Gastroesophageal sphincter (tissue), 4 donors: ENCODE results near the gene CTIF. TPM values are rescaled to one million over a fixed set of nuclear protein-coding genes. Genes with fewer than 3 reads are reported as not detected.

Experiments
- ATAC-seq: fragments of 150-250 bp; one replicate; pipeline ENCODE4 v1.9.1; 2016; ENCODE audit warnings: mild to moderate bottlenecking, moderate library complexity
- H3K27ac ChIP-seq, 4 donors: fragments of 200-600 bp; sonication (generic) in 3 of 4; 1 replicate in 3 of 4; 2 replicates in 1 of 4; pipeline ENCODE4 v1.5.1; 2016 to 2019
- H3K27me3 ChIP-seq: fragments of 200-600 bp; sonication (generic); one replicate; pipeline ENCODE4 v1.5.1; 2019
- H3K36me3 ChIP-seq, 2 donors: fragments of 200-600 bp; sonication (generic); one replicate each; pipeline ENCODE4 v1.5.1; 2019; ENCODE audit warnings: control low read depth in 1 of 2
- H3K4me1 ChIP-seq, 3 donors: fragments of 200-600 bp; sonication (generic); 1 replicate in 2 of 3; 2 replicates in 1 of 3; pipeline ENCODE4 v1.5.1; 2016 to 2019; ENCODE audit warnings: control low read depth in 2 of 3
- H3K4me3 ChIP-seq, 2 donors: fragments of 200-600 bp; sonication (generic); one replicate each; pipeline ENCODE4 v1.5.1; 2019; ENCODE audit warnings: mild to moderate bottlenecking in 1 of 2, moderate library complexity in 1 of 2
- H3K9me3 ChIP-seq, 3 donors: fragments of 200-600 bp; sonication (generic); one replicate each; pipeline ENCODE4 v1.5.1; 2017 to 2019; ENCODE audit warnings: control low read depth in 2 of 3
- EP300 ChIP-seq: sonication (generic); formaldehyde crosslinking; IDR thresholded peaks from one replicate; pipeline ENCODE4 v1.6.1; 2017; ENCODE audit warnings: antibody characterized with exemption, mild to moderate bottlenecking
- POLR2A ChIP-seq, 2 donors: fragments of 450-650 bp; IDR thresholded peaks; one replicate each; pipeline ENCODE4 v1.6.1; 2017; ENCODE audit warnings: antibody characterized with exemption in 2 of 2, mild to moderate bottlenecking in 2 of 2, moderate library complexity in 1 of 2
- POLR2AphosphoS5 ChIP-seq: sonication (generic); formaldehyde crosslinking; IDR thresholded peaks from one replicate; pipeline ENCODE4 v1.6.1; 2017; ENCODE audit warnings: antibody characterized with exemption
- WGBS, 2 donors: methylation state at CpG; one replicate each; pipeline ENCODE4 v1.1.5; 2018; ENCODE audit warnings: low coverage in 1 of 2; 5-methylcytosine and 5-hydroxymethylcytosine counted together
- total RNA-seq, 4 donors: library from RNA; depleted of rRNA; stranded (reverse); fragments of >200 nt; gene quantifications; one replicate each; pipeline ENCODE4 v1.1.0, GENCODE V29; 2016
- TF ChIP-seq, protein P1 (sequence below), 4 experiments: fragments of 200-600 bp in 2 of 4; fragments of 450-650 bp in 2 of 4; sonication (generic) in 1 of 4; IDR thresholded peaks; one replicate each; pipeline ENCODE4 v1.5.1; 2017 to 2019; ENCODE audit warnings: antibody characterized with exemption in 4 of 4, mild to moderate bottlenecking in 2 of 4, moderate library complexity in 2 of 4

CTIF gene
- total RNA-seq, 4 donors from 2014 or later = 31.4 to 124 (median 78.1) TPM

DNA sequence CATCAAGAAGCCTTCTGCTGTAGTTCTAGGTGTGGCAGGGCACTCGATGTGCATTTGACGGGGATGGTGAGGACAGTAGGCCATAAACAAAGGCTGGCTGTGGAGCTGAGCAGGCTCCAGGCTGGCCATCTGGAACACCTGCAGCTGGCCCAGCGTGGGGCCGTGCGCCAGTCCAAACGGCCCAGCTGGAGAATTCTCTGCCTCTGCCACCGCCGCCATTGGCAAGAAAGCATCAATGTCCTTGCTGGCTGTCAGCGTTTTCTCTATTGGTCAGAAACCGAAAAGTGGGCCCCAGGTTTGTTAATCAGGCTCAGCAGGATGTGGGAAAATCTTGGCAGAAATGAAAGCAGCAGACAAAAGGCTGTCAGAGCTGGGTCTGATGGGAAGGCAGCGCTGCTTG lies 24.0 kb upstream of the CTIF start:
- Histone ChIP-seq H3K27ac (no peak overlapping the region), H3K4me3 (no peak overlapping the region), H3K36me3 (no peaks in the 10 kb centered on the region), H3K27me3 (peaks cover 3% of the 10 kb centered on the region), H3K9me3 (no peaks in the 10 kb centered on the region), H3K4me1 (no peaks in the 10 kb centered on the region)
- 84 to 100% methylated on average over 1 to 7 of the region's 11 CpGs for WGBS, 2 donors
- no peak for TF ChIP-seq EP300
- TF ChIP-seq POLR2A (IDR thresholded peaks at IDR 0.05) = no peak
- TF ChIP-seq, protein P1, sequence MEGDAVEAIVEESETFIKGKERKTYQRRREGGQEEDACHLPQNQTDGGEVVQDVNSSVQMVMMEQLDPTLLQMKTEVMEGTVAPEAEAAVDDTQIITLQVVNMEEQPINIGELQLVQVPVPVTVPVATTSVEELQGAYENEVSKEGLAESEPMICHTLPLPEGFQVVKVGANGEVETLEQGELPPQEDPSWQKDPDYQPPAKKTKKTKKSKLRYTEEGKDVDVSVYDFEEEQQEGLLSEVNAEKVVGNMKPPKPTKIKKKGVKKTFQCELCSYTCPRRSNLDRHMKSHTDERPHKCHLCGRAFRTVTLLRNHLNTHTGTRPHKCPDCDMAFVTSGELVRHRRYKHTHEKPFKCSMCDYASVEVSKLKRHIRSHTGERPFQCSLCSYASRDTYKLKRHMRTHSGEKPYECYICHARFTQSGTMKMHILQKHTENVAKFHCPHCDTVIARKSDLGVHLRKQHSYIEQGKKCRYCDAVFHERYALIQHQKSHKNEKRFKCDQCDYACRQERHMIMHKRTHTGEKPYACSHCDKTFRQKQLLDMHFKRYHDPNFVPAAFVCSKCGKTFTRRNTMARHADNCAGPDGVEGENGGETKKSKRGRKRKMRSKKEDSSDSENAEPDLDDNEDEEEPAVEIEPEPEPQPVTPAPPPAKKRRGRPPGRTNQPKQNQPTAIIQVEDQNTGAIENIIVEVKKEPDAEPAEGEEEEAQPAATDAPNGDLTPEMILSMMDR (IDR thresholded peaks at IDR 0.05) = no peak
- TF ChIP-seq POLR2AphosphoS5 = no peak
- no peak for ATAC-seq

DNA sequence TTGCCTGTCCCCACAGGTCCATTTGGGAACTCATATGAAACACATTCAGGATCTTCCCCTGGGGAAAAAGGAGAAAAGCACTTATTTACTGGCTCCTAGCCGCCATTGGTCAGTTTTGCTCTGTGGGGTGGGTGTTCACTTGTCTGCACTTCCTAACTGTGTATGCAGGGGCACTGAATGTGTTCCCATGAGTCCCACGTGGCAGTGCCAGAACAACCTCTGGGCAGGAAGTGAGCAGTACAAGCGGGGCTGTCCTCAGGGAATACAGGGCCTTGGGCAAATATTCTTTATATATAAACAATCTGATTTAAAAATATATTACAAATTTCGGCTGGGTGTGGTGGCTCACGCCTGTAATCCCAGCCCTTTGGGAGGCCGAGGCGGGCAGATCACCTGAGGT lies 21.8 kb upstream of the CTIF start:
- ATAC-seq = no peak
- WGBS, 2 donors = 92% methylated on average over 6 of the region's 7 CpGs; no CpG with 5 or more reads in 1 of the 2 donors
- Histone ChIP-seq H3K4me3 (no peak overlapping the region), H3K27ac (no peak overlapping the region), H3K27me3 (peaks cover 3% of the 10 kb centered on the region), H3K9me3 (no peaks in the 10 kb centered on the region), H3K36me3 (no peaks in the 10 kb centered on the region), H3K4me1 (no peaks in the 10 kb centered on the region)
- TF ChIP-seq POLR2A (IDR thresholded peaks at IDR 0.05) (no peak), POLR2AphosphoS5 (no peak), EP300 (no peak)
- TF ChIP-seq, protein P1 (IDR thresholded peaks at IDR 0.05) = no peak

DNA sequence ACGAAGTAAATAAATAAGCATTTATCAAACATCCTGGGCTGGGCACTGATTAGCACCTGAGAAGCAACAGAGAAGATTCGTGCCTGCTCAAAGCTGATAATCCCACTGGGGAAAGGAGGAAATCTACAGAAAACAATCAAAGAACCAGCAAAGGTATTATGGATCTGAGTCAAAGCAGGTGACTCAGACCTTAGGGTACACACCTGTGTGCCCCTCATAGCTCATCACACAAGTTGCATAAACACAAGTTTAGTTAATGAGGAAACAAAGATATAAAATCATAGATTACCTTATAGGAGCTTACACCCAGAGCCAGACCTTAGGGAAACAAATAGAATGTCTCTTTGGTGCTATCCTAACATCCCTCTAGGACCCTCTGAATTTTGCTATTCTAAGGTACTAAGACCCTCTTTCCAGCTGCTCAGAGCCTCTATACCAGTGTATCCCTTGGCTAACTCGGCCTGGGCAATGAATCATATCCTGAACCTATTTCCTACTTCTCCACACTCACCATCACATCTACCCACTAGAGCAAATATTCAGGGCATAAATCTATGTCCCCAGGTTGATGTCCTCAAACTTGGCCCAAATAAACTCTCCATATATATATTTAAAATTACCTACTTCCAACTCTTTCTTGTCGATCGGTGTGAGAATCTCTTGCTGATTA lies 19.3 kb upstream of the CTIF start:
- no peak overlapping the region for H3K4me3 ChIP-seq
- no peaks in the 10 kb centered on the region for H3K4me1 ChIP-seq
- 80 to 81% methylated on average over 5 of the region's 5 CpGs for WGBS, 2 donors
- TF ChIP-seq POLR2A (IDR thresholded peaks at IDR 0.05) (no peak), EP300 (no peak), POLR2AphosphoS5 (no peak)
- TF ChIP-seq, protein P1 (IDR thresholded peaks at IDR 0.05) = no peak
- no peak for ATAC-seq
- peaks cover 3% of the 10 kb centered on the region for H3K27me3 ChIP-seq
- H3K36me3 ChIP-seq = no peaks in the 10 kb centered on the region
- no peaks in the 10 kb centered on the region for H3K9me3 ChIP-seq
- no peak overlapping the region for H3K27ac ChIP-seq

DNA sequence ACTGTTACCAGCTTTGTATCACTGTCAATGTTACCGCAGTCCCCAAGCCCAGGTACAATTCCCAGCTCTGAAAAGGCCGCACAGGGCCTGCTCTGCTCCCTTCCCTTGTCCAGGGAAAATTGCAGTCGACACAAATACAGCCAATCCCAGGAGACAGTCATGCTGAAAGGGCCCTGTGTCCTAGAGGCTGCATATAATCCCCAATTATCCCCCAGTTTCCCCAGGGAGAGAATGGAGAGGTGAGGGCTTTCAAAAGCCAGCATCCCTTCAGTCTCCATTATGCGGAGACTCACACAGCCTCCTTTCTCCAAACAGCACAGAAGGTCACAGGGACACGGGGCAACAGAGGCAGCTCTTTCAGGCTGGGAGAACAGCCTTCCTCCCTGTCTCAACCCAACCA lies 17.1 kb upstream of the CTIF start:
- Histone ChIP-seq H3K36me3 (no peaks in the 10 kb centered on the region), H3K27me3 (no peaks in the 10 kb centered on the region), H3K27ac (no peak overlapping the region), H3K4me1 (no peaks in the 10 kb centered on the region), H3K9me3 (no peaks in the 10 kb centered on the region), H3K4me3 (no peak overlapping the region)
- 89 to 92% methylated on average over 2 to 5 of the region's 5 CpGs for WGBS, 2 donors
- no peak for ATAC-seq
- TF ChIP-seq POLR2AphosphoS5 (no peak), POLR2A (IDR thresholded peaks at IDR 0.05) (no peak)

DNA sequence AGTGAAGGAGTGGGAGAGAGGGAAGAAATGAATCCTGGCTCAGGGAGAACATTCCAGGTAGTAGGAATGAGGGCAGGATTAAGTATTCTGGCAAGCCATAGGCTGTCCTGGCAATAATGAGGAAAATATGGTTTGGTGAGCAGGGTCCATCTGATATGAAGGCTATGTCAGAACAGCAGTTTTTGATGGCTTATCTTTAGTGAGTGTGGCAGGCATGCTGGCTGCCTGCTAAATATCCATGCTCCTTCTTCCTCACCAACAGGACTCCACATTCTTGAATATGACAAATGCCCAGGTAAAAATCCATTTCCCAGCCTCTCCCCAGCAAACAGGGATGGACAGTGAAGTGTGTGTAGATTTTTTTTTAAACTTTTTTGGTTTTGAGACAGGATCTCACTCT lies 13.2 kb upstream of the CTIF start:
- no peak for ATAC-seq
- no peaks in the 10 kb centered on the region for H3K4me1 ChIP-seq
- H3K36me3 ChIP-seq = no peaks in the 10 kb centered on the region
- TF ChIP-seq, protein P1 (IDR thresholded peaks at IDR 0.05) = no peak
- TF ChIP-seq POLR2AphosphoS5 = no peak
- no peak for TF ChIP-seq POLR2A (IDR thresholded peaks at IDR 0.05)
- no peak for TF ChIP-seq EP300
- no peak overlapping the region for H3K27ac ChIP-seq
- H3K4me3 ChIP-seq = no peak overlapping the region
- H3K27me3 ChIP-seq = no peaks in the 10 kb centered on the region
- H3K9me3 ChIP-seq = no peaks in the 10 kb centered on the region
